ENCODE data around the gene MRNIP.
A peak's percentile ranks its signal among the peaks of the same experiment; 100 is the strongest.

MRNIP gene

DNA sequence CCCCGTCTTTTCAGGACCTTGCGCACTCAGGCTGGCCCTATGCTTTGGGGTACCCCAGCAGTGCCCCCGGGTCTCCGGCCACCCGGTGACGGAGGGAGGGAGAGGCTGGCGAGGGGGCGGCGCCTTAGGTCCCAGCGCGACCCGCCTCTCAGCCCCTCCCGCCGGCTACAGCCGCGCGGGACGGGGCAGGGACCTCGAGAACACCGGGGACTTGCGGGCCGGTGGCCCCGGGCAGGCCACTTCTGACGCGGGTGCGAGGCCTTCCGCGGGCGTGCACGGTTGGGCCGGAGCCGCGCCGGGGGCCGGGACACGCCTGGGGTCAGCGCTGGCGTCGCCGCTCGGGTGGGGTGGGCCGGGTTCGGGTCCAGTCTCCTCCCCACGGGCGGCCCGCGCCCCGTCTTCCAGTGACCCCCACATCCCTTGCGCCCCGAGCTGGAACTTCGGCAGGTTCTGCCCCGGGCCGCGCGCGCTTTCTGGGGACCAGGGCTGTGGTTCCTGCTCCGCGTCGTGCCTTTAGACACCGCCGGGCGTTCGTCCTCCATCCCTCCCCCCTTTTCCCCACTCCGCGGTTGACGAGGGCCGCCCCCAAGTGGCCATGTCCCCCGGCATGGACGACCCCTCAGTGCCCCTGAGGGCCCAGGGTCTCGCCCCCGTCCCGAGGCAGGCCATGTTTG, 41.7 kb downstream of the MRNIP start:
- TF ChIP-seq, protein P1, sequence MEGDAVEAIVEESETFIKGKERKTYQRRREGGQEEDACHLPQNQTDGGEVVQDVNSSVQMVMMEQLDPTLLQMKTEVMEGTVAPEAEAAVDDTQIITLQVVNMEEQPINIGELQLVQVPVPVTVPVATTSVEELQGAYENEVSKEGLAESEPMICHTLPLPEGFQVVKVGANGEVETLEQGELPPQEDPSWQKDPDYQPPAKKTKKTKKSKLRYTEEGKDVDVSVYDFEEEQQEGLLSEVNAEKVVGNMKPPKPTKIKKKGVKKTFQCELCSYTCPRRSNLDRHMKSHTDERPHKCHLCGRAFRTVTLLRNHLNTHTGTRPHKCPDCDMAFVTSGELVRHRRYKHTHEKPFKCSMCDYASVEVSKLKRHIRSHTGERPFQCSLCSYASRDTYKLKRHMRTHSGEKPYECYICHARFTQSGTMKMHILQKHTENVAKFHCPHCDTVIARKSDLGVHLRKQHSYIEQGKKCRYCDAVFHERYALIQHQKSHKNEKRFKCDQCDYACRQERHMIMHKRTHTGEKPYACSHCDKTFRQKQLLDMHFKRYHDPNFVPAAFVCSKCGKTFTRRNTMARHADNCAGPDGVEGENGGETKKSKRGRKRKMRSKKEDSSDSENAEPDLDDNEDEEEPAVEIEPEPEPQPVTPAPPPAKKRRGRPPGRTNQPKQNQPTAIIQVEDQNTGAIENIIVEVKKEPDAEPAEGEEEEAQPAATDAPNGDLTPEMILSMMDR (IDR thresholded peaks at IDR 0.05; ENCODE audit: low read length, missing control alignments) = no peak
- no peak for DNase-seq (ENCODE audit: low read depth)
- peak overlapping the region; percentile 21 for H3K4me3 ChIP-seq (replicated peaks; ENCODE audit: low read depth, low read length)

DNA sequence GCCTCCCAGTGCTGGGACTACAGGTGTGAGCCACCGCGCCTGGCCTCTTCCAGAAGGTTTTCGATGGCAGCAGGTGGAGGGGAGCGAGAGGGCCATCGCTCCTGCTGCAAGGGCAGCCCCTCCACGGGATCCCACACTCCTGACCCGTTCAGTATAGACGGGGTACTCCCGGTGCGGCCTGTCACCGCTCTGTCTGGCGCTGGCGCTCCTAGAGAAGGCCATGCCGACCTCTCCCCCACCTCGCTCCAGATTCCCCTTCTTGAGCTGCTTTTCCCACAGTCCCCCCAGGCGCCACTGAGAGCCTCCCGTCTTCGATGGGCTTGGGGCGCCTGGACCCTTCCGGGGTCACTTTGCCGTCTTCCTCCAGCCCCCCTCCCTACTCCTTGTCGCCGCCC, 42.2 kb downstream of the MRNIP start:
- no peak for DNase-seq (ENCODE audit: low read depth)
- TF ChIP-seq, protein P1 (IDR thresholded peaks at IDR 0.05; ENCODE audit: low read length, missing control alignments) = no peak
- peak overlapping the region; percentile 21 for H3K4me3 ChIP-seq (replicated peaks; ENCODE audit: low read depth, low read length)

DNA sequence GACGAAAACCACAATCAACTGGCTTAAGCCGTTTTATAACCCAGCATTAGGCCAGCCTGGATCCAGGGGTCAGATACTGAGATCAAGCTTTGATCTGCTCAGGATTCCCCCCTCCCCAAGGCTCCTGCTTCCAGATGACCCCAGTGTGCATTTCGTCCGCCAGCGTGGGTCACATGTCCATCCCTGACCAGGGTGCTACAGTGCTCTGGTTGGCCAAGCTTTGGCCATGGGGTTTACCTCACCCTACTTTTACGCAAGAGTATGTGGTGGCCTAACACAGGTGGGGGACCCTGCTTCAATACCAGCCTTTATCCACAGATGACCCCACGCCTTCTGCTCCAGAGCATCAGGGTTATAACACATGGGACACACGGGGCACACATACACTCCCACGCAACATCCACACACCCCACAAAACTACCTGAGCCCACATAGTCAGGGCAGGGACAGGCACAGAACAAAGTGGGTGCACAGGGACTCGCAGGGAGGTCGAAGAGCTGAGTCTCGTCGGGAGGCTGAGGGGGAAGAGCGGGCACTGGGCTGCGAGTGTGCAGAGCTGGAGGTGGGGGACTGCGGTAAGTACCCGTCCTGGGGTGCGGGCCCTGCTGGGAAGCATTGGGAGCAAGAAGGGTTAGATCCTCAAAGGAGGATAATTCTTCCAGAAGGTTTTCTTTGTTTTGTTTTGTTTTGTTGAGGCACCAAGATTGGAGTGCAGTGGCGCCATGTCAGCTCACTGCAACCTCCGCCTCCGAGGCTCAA, 42.9 kb downstream of the MRNIP start:
- DNase-seq (ENCODE audit: low read depth) = no peak
- no peak overlapping the region for H3K4me3 ChIP-seq (replicated peaks; ENCODE audit: low read depth, low read length)
- TF ChIP-seq, protein P1 (IDR thresholded peaks at IDR 0.05; ENCODE audit: low read length, missing control alignments) = no peak

DNA sequence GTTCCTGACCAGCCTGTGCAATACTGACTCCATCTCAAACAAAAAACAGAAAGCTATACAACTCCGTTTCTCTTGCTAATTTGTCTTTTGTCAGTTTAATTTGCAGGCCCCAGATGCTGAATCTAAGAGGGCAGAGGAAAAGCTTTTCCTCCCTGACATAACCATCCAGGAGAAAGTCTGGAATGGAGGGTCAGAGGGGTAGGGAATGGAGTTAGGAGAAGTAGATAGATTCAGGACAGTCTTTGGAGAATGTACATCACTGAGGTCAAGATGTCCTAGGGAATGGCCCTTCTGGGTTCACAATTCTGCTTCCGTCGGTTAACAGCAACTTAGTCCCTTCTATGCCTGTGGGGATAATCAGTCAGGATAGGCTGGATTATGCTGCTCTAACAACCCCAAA, 44.5 kb downstream of the MRNIP start:
- DNase-seq (ENCODE audit: low read depth) = no peak
- no peak overlapping the region for H3K4me3 ChIP-seq (replicated peaks; ENCODE audit: low read depth, low read length)
- TF ChIP-seq, protein P1 (IDR thresholded peaks at IDR 0.05; ENCODE audit: low read length, missing control alignments) = no peak

DNA sequence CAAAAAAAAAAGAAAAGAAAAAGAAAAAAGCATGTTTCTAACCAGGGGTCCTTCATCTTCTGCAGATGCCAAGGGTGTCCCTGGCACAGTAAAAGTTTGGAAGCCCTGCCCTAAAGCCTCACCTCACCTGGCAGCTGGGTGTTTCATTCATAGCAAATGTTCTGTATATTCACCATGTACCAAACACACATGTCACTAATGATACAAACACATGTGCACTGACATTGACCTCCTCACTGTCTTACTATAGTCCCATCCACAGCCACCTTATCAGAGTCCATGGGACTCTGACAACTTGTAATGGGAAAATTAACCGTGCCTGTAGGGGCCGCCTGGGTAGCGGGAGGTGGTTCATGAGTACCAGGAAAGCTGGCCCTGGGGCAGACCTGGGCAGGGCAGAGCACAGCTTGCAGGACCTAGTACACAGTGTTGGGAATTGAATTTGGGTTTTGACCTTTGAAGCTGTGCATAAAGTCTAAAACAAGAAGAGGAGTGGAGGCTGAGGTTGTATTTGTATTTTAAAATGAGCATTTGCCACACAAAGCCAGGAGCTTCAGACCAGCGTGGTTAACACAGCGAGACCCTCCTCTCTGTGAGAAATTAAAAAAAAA, 45.5 kb downstream of the MRNIP start:
- H3K4me3 ChIP-seq (replicated peaks; ENCODE audit: low read depth, low read length) = no peak overlapping the region
- no peak for DNase-seq (ENCODE audit: low read depth)
- TF ChIP-seq, protein P1 (IDR thresholded peaks at IDR 0.05; ENCODE audit: low read length, missing control alignments) = no peak

DNA sequence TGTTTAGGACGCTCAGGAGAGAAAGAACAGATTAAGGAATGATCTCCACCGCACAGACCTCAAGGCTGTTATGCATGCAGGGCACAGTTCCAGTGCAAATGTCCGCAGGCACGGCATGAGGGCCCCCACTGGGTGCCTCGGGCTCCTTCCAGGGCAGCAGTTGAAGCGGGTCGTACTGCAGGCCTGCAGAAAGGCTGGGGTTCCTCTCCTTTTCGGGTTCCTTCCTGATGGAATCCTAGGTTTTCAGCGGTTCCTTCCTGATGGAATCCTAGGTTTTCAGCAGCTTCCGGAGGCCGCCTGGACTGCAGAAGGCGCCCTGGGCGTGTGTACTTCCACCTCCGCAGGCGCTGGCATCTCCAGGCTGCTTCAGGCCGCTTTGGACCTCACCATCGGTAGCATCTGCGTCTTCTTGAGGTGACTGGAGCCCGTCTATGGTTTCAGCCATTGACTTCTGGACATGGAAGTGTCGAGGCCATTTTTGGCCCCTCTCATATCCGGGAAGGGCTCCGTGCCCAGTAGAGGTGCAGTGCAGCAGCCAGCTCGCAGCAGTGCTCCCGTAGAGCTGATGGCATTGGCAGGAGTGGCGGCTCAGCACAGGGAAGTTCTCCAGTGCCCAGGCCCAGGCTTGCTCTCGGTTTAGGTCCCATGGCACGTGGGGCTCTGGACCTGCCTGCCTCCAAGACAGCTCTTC, 46.3 kb downstream of the MRNIP start:
- DNase-seq (ENCODE audit: low read depth) = no peak
- H3K4me3 ChIP-seq (replicated peaks; ENCODE audit: low read depth, low read length) = no peak overlapping the region
- TF ChIP-seq, protein P1 (IDR thresholded peaks at IDR 0.05; ENCODE audit: low read length, missing control alignments) = no peak
